GM18907 (cell line): Measurements from ENCODE around the gene TRMT61A.
A peak's percentile ranks its signal among the peaks of the same experiment; 100 is the strongest.
"Not testable (repeated sequence)": the region's sequence is repeated elsewhere in the genome, so short reads cannot be mapped to it uniquely, and the experiment has no call there.

Source experiments
- ATAC-seq: cut with Tn5 transposase; IDR thresholded peaks from one replicate; pipeline ENCODE4 v1.9.1; 2021; ENCODE audit warnings: mild to moderate bottlenecking, moderate library complexity; ENCODE audit not compliant: unreplicated experiment

The TRMT61A gene

GRCh38 chr14:103508521-103509329 is 20.3 kb upstream of the TRMT61A start:
- ATAC-seq, result no peak

GRCh38 chr14:103509864-103510723 is 18.9 kb upstream of the TRMT61A start:
- no peak for ATAC-seq

- ATAC-seq, result no peak
Measured at GRCh38 chr14:103510724-103511693, 18.0 kb upstream of the TRMT61A start.

- not testable (repeated sequence) for ATAC-seq
Measured at GRCh38 chr14:103512180-103512579, 16.8 kb upstream of the TRMT61A start.

- ATAC-seq, result no peak
Measured at GRCh38 chr14:103512701-103513611, 16.0 kb upstream of the TRMT61A start.

GRCh38 chr14:103514596-103515421 is 14.2 kb upstream of the TRMT61A start:
- ATAC-seq, result no peak

- no peak for ATAC-seq
Measured at GRCh38 chr14:103516426-103517173, 12.4 kb upstream of the TRMT61A start.

- ATAC-seq, result no peak
Measured at GRCh38 chr14:103517174-103517566, 11.8 kb upstream of the TRMT61A start.

- no peak for ATAC-seq
Measured at GRCh38 chr14:103517721-103518421, 11.1 kb upstream of the TRMT61A start.

- ATAC-seq, result no peak
Measured at GRCh38 chr14:103518422-103519042, 10.5 kb upstream of the TRMT61A start.

- no peak for ATAC-seq
Measured at GRCh38 chr14:103519043-103519836, 9.8 kb upstream of the TRMT61A start.

GRCh38 chr14:103519837-103520212 is 9.2 kb upstream of the TRMT61A start:
- no peak for ATAC-seq

GRCh38 chr14:103520269-103520656 is 8.7 kb upstream of the TRMT61A start:
- no peak for ATAC-seq

- ATAC-seq, result peak; percentile 42
Measured at GRCh38 chr14:103520657-103521437, 8.1 kb upstream of the TRMT61A start.

- ATAC-seq, result no peak
Measured at GRCh38 chr14:103521438-103521950, 7.5 kb upstream of the TRMT61A start.
